GM21381 (cell line): ENCODE results near the gene DNM1.

Experiments
- ATAC-seq: cut with Tn5 transposase; IDR thresholded peaks from one replicate; pipeline ENCODE4 v1.9.1; 2021; ENCODE audit warnings: mild to moderate bottlenecking, moderate library complexity; ENCODE audit not compliant: unreplicated experiment

Gene DNM1

DNA sequence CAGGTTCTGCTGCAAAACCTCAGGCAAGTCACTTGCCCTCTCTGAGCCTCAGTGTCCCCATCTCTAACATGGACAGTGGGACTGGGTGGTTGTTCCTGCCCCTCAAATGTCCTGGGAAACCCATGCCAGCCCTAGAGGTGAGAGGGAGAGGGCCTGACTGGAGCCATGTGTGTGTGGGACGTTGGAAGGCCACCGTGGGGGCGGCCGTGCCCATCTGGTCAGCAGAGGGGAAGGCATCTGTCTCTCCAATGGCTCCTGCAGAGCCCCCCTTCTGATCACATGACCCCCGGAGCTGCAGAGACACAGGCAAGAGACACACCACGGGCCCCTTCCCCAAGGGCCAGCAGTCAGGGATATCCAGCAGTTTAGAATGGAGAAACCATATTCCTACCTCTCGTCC lies 1.7 kb downstream of the DNM1 start:
- ATAC-seq = no peak

DNA sequence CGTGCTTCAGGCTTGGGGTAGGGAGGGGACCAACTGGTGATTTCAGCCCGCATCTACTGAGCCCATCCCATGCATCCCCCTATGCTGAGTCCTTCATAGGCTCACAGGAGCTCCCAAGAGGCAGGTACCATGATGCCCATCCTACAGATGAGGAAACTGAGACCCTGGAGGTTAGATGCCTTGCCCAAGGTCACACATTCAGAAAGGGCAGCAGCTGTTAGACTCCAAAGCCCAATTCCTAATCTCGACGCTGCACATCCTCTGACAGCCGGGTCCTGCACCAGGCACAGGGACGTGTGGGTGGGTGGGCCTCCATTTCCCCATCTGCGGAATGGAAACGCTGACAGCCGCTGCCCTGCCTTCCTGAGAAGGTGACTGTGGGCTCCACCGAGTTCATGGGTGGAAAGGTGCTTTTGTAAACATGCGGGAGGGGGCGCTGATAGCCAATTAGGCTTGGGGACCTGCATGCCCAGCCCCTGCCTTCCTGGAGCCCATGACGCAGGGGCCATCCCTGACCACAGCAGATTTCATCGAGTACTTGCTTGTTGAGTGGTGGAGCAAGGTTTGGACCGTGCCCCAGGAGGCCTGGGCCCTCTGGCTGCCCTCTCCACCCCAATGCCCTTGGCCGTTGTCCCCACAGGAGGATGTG lies 2.2 kb downstream of the DNM1 start:
- no peak for ATAC-seq

DNA sequence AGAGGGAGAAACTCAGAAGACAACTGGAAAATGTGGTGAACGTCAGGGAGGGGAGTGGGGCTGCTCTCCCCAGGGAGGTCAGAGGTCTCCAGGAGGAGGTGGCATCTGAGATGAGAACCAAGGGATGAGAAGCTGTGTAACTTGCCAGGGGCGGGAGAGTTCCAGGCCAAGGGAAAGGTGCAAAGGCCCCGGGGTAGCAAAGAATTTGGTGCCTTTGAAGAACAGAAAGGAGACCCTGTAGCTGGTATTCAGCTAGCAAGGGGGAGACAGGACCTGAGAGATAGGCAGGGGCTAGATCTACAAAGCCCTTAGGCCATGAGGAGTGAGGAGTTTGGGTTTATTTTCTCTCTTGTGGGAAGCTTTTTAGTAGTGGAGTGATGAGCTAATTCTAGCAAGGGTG lies 3.3 kb downstream of the DNM1 start:
- ATAC-seq = no peak

DNA sequence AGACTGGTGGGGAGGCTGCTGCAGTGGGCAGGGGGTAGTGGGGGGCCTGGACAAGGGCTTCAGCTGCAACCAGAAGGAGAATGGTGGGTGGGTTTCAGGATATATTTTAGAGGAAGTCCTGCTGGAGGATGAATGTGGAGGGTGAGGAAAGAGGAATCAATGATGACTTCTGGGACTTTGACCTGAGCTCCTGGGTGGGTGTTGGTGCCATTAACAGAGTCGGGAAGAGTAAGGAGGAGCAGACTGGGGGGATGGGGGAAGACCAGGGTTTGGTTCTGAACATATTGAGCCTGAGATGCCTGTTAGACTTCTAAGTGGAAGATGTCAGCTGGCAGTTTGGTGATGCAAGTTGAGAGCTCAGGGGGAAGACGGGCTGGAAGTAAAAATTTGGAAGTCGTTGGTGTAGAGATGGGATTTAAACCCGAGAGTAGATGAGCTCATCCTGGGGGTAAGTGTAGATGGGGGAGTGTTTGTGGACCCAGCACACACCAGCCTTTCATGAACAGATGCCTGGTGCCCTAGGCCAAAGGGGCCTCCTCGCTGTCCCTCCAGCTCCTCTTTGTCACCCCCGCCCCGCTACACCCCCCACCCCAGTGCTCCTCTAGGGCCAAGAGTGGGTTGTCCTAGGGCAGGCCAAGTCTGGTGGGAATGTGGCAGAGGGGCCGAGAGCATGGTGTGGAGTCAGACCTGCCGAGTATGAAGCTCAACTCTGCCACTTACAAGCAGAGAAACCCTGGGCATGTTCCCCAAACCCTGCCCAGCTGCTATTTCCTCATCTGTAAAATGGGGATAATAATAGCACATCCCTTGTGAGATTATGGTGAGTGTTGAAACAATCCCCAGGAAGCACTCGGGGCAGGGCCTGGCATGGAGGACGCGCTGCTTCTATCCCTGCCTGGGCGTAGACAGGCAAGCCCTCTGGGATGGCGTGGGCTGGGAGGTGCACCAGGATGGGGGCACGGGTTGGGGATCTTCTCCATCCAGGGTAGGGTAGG lies 4.0 kb downstream of the DNM1 start:
- ATAC-seq = no peak

DNA sequence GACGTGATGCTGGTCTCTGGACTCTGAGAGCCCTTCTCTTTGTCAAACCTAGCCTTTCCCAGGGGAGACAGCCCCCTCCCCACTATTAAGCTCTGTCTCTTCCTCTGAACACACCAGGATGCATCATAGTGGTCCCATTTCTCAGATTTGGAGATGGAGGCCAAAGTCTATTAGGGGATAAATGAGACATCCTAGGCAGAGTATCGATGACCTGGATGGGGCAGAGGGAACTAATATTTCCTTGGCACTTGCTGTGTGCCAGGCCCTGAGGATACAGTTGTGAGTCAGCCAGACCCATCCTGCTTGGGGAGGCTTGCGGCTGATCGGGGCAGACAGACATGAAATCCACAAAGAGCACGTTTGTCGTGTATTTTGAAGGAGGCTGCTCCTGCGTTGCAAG lies 5.2 kb downstream of the DNM1 start:
- ATAC-seq = no peak

DNA sequence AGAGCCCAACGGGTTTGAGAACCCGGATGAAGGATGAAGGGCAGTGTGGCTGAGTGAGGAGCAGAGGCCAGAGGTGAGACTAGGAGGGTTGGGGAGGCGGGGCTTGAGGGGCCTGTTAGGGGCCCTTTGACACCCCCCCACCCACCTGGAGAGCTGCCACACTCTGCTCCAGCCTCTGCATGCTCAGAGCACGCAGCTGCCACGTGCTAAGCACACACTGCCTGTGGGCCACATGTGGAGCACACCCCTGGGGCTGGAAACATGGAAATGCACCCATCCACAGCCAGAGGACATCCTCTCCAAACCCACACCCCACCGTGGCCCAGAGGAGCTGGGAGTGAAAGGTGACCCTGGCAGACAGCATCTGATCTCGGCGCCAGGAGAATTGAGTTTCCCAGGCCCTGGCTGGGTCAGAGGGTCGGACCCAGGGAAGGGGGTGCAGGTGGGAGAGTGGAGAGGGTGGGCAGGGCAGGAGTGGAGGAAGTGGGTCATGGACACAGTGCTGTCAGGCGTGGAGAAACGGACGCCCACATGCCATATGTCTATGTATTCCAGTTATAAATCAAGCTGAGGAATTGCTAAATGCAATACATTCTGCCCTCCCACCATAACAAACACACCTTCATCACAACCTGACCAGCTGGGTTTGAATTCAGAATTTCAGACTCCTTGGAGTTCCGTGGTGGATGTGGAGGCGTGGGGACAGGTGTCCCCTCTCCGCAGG lies 5.9 kb downstream of the DNM1 start:
- no peak for ATAC-seq

DNA sequence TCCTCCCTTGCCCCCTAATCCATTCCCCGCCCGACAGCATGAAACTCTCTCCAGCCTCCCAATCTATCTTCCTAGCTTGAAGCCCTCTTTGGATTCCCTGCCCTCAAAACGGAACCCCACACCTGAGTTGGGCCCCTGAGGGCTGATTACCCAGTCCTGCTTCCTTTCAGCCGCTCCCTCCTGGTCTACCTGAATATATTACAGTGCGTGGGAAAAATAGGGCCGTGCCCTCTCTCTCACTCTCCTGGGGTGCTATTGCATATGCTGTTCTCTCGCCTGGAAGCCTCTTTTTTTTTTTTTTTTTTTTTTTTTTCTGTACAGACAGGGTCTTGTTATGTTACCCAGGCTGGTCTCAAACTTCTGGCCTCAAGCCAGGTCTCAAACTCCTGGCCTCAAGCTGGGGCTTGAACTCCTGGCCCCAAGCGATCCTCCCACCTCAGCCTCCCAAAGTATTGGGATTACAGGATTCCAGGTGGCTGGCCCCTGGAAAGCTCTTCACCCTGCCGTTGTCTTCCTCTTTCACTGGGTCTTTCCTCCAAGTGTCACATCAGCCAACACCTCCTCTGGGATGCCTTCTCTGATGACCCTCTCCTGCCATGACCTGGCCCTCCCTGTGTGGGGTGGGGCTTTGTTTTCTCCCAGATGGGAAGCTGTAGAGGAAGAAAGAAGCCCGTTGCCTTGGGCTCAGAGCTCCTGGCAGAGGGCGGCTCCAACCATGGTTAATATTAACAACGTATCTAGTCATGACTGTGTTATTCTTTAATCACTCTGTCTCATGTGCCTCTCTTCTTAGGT lies 8.2 kb downstream of the DNM1 start:
- no peak for ATAC-seq

DNA sequence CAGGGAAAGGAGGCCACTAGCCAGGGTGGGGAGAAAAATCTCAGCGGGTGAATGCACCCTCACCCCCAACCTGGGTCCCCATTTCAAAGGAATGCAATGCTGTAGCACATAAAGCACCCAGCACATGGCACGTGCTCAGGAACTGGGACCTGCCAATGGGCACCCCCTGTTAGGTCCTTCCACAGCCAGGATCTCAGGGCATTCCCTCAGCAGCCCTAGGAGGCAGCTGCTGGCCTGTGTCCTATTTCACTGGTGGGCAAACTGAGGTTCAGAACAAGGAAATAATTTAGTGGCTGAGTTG lies 8.8 kb downstream of the DNM1 start:
- ATAC-seq = no peak

DNA sequence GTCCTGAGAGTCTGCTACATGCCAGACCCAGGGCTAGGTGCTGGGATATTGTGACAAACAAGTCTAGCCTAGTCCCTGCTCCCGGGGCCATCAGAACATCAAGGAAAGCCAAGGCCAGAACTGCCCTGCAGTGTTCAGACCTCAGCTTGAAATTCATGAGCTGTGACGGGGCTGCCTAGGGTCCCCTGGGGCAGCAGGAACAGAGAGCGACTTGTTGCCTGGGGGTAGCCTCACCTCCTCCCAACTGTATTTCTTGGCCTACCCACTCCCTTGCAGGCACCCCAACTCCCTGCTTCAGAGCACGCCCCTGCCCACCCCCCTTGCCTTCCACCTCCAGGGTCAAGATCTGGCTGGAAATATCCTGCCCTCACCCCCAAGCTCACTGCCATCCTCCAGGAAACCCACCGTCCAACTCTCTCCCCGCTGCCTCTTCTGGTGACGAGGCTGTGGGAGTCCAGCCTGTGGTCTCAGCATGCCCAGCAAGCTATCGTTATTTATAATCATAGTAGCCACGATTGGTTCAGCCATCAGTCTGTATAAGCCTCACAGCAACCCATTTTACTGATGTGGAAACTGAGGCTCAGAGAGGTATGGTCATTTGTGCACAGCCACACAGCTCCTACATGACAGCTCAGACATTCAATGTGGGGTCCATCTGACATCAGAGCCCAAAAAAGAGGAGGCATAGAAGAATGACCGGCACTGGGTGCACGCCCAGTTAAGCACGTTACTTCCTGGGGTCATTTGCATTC lies 10.7 kb downstream of the DNM1 start:
- ATAC-seq = no peak

DNA sequence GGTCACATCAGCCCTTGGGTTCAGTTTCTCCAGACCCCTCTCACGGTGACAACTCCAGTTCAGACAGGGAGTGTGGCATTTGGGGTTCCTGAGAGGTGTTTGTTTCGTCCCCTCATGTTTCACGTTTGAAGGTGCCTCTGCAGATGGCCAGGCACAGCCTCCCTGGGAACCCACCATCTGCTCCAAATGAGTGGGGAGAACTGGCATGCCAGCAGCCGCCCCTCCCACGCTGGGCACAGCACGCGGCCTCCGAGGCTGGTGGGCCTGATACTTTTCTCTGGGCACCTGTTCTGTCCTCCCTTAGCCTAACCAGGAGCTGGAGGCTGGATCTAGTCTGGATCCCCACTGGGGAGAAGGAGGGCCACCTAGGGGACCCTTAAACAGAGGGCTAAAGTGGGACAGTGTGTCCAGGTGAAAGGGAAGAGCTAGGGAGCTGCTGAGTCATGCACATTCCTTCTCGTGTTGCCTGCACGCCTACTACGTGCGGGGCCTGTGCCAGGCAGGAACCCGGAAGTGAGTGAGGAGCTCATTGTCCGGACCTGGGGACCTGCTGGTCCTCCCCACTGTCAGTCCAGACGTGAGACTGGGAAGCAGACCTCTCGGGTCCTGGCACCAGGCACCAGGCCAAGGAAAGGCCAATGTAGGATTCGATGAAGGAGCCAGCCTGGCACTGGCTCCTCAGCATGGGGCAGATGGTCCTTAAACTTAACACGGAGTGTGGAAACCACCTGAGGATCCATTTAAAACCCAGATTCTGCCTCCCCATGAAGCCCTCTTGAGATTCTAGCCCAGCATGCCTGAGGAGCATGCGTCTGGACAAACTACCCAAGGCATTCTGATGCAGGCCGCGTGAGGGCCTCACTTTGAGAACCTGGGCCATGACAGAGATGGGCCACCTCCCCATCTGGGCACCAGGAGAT lies 11.7 kb downstream of the DNM1 start:
- no peak for ATAC-seq

DNA sequence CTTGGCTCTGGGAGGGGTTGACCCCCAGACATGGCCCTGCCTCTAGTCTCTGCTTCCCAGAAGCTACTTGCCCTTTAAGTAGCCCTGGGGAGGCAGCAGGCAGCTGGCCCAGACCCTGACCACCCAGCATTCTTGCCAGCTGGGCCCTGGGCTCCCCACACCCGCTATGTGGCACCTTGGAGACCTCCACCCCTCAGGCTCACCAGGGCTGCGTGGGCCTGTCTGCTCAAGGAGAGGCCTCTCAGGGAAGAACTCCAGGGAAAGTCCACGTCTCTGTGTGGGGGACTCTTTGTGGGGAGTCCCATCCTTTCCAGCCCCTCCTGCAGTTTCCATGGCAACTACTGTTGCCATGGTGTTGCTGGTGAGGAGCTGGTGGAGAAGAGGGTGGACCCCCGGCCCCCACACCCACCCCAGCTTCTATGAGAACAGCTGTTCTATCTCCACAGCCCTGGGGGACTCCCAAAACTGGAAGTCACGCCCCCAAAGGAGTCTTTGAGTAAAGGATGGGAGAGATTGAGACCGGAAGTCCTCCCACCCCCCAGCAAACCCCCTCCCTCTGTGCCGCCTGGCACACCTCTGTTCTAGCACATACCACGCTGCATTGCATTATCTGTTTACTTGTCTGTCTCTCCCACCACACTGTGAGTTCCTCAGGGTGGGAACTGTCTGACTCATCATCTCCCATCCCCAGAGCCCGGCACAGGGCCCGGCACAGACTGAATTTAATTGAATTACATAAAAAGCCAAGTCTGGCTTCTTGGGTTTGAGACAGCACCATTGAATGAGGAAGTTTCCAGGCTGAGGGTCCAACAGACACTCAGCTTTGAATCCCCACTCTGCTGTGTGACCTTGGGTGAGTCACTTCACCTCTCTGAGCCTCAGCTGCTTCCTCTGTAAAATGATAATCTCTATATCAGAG lies 12.6 kb downstream of the DNM1 start:
- no peak for ATAC-seq

DNA sequence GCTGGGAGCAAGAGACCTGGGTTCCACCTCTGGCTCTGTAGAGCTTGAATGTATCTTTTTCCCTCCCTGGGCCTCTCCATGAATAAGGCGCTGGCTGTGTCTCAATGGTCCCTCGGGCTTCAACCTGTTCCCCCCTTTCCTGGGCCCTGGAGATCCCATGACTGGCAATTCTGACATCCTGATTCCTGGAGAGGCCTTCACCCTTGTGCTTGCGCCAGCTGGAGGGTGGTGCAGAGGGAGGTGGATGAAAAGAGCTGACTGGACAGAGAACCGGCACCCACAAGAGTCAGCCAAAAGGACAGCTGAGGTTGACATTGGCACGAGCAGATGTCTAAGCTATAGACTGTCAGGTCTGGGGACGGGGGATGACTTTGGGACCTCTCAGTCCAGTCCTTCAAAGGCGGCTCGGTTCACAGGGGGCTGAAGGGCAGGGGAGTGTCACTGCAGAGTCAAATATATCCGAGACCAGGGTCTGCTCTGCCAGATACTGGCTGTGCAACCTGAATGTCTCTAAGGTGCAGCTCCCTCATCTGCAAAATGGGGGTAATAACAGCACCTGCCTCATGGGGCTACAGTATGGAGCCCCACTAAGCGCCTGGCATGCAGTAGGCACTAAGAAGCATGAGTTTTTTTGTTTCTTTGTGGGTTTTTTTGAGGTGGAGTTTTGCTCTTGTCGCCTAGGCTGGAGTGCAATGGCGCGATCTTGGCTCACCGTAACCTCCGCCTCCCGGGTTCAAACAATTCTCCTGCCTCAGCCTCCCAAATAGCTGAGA lies 13.8 kb downstream of the DNM1 start:
- no peak for ATAC-seq

DNA sequence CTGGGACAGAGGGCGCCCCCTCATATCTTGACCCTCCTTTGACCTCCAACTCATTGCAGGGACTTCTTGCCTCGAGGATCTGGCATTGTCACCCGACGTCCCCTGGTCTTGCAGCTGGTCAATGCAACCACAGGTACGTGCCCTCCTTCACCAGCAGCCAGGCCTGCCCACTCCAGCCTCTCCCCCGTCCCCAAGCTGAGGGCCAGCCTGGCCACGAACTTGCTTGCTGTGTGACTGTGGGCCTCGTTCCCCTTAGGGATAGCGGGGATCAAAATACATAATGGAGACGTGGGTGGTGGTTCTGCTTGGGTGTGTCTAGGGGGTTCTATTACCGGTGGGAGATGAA lies 15.0 kb downstream of the DNM1 start:
- ATAC-seq = no peak

DNA sequence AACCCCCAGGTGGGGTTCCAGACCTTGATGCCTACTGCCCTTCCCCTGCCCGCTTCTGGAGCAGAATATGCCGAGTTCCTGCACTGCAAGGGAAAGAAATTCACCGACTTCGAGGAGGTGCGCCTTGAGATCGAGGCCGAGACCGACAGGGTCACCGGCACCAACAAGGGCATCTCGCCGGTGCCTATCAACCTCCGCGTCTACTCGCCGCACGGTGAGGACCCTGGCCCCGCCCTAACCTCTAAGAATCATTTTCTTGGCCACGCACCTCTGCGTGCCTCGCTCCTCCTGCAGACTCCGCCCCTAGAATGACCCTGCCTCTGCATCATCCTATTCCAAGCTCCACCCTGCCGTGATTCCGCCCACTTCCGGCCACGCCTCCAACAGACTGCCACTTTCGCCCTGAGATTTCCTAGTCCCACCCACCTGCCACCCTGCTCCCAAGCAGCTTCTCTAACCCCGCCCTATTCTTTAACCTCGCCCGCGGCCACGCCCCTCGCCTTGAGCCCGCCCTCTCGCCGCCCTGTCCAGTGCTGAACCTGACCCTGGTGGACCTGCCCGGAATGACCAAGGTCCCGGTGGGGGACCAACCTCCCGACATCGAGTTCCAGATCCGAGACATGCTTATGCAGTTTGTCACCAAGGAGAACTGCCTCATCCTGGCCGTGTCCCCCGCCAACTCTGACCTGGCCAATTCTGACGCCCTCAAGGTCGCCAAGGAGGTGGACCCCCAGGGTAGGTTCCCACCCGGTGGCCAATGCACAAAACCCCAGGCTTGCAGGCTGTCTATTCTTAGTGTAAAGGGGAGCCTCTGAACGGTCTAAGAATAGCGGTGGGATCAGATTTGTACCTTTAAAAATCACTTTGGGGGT lies 15.6 kb downstream of the DNM1 start:
- peak; percentile 95 for ATAC-seq

DNA sequence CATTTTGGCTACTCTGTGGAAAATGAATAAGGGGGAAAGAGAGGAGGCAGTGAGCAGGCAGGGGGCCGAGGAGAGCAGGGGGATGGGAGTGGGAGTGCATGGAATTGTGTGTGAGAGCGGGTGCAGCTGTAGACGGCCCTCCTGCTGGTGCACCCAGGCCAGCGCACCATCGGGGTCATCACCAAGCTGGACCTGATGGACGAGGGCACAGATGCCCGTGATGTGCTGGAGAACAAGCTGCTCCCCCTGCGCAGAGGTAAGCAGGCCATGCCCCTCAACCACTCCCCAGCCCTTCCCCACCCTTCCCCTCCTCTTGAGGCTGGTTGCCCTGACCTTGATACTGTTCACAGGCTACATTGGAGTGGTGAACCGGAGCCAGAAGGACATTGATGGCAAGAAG lies 16.7 kb downstream of the DNM1 start:
- no peak for ATAC-seq

DNA sequence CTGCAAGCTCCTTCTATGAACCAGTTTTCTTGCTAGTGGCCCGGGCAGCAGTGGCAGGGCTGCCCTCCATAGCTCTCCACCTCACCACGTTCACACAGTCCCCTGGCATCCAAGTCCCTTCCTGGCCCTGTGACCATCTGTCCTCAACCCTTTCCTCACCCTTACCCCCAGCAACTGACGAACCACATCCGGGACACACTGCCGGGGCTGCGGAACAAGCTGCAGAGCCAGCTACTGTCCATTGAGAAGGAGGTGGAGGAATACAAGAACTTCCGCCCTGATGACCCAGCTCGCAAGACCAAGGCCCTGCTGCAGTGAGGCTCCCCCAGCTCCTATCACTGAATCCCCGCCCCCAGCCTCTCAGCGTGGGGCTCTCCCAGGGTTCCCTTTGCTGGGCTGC lies 18.8 kb downstream of the DNM1 start:
- no peak for ATAC-seq
